ENCODE measurements around the gene ATG2B.
"Not testable (repeated sequence)": the region's sequence is repeated elsewhere in the genome, so short reads cannot be mapped to it uniquely, and the experiment has no call there.

The ATG2B gene

DNA sequence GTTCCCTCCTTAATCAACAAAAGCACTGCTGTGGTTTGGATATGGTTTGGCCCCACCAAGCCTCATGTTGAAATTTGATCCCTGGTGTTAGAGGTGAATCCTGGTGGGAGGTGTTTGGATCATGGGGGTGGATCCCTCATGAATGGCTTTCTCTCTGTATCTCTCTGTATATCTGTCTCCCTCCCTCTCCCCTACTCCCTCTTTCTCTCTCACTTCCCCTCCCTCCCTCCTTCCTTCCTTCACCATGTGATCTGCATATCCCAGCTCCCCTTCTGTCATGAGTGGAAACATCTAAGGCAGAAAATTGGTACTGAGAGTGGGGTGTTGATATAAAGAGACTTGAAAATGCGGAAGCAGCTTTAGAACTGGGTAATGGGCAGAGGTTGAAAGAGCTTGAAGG, 5.4 kb upstream of the ATG2B start:
- DNase-seq, result no peak

DNA sequence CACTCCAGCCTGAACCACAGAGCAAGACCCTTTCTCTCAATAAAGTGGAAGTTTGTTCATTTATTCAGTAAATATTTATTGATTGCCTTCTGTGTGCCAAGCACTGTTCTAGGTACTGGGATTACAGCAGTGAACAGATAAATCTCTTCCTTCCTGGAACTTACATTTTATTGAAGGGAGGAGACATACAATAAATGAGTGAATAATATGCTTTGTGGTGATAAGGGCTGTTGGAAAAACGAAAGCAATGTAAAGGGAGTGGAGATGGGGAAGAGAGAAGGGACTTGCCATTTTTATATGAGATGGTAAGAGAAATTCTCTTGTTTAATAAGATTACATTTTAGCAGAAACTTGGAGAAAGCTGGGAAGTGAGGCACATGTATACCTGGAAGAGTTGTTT, 1.8 kb upstream of the ATG2B start:
- no peak for DNase-seq

DNA sequence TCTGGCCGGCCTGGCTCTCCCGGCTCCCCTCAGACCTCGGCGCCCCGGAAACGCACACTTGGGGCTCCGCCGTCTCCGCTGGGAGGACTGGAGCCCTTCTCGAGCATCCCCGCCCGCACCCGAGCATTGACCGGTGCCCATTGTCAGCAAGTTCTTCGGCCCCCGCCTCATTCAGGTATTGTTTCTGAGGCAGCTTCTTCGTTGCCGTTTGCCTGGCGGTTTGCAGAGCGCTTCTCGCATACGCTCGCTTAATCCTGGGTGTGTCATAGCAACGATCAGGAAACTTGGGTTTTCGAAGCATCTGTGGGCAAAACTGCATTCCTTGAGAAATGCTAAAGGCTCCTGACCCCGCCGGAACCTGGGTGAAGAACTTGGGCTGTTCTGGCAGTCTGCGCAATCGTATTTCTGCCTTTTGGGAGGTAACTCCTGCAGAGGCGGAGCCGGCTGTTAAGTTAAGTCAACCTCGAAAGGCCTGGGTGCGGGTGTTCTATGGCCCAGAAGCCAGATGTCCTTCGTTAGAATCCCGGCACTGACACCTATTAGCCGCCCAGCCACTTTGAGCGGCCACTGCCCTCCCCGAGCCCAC, 703 bp upstream of the ATG2B start:
- DNase-seq, result peak; percentile 44

DNA sequence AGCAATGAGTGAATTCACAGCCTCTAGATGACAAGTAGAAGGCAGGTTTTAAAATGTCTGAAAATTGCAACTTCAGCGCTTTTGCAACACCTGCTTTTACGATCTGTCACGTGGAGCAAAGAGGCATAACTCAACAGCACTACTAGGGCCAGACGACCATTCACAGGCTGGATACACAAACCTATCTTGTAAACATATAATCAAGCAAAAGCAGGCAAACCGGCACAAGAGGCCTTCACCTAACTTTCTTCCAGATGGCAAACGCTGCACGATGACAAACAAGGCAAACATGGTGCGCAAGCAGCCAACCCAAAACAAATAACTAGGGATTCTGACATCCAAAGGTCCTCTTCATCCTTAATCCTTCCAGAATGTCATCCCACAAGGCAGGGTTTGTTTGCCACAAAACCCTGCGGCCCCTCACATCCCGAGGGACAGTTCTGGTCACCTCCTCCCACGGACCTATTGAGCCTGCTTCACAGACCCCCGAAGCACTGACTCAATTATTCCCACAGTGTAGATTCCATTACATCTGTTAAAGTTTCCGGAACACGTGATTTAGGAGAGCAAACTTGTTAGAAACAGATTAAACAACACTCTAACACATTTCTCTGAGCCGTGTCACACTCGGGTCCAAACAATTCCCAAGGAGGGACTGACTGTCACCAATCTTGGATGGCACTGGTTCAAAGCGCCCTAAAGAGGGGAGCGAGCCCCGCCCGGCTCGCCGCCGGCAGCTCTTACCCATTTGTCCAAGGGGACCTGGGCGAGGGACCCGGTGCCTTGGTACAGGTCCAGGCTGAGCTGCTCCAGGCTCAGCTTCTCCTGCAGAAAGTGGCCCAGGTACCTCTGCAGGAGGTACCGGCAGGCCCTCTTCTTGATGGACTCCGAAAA, 823 bp downstream of the ATG2B start:
- DNase-seq, result peak; percentile 83

DNA sequence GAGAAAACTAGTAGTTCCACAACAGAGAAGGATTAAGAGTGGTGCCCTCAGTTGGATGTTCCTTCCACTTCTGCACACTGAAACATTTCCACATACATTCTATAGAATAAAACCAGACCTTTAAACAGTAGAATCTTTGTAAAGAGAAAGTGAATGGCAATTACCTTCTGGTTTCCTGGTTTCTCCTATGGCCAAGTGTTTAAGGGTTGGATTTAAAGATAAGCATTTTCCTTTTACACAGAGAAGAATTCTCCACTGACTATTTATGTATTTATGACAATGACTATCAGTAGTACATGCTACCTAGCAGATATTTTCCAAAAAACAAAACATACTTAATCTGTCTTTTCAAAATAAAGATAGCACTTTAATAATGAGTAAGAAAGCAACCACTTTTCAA, 3.2 kb downstream of the ATG2B start:
- DNase-seq, result no peak

DNA sequence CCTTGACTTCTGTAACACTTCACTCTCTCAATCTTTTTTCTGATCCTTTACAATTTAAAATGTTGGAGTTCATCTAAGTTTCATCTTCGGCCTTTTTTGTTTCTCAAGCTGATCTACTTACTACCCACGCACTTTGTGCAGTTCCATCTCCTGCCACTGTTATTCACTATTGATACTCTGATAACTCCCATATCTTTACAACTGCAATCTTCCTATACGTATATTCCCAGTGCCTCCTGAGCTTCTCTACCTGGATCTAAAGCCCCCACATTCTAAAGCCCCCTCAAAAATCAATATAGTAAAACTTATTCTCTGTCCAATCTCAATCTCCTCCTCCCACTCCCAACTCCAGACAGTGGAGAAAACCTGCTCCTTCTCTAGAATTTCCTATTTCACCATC, 5.9 kb downstream of the ATG2B start:
- DNase-seq, result no peak

DNA sequence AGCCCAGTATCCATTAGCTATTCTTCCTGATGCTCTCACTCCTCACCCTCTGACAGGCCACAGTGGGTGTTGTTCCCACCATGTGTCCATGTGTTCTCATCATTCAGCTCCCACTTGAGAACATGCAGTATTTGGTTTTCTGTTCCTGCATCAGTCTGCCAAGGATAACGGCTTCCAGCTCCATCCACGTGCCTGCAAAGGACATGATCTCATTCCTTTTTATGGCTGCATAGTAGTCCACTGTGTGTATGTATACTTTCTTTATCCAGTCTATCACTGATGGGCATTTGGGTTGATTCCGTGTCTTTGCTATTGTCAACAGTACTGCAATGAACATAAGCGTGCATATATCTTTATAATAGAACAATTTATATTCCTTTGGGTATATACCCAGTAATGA, 8.9 kb downstream of the ATG2B start:
- DNase-seq, result no peak

DNA sequence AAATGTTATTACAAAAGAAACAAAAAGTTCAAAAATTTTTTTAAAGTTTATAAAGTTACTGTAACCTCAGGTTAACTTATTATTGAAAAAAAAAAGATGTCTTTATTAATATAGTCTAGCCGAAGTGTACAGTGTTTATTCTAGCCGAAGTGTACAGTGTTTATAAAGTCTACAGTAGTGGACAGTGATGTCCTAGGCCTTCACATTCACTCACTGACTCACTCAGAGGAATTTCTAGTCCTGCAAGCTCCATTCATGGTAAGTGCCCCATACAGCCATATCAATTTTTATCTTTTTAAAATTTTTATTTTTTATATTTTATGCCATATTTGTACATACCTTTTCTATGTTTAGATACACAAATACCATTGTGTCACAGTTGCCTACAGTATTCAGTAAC, 10.4 kb downstream of the ATG2B start:
- DNase-seq, result no peak

DNA sequence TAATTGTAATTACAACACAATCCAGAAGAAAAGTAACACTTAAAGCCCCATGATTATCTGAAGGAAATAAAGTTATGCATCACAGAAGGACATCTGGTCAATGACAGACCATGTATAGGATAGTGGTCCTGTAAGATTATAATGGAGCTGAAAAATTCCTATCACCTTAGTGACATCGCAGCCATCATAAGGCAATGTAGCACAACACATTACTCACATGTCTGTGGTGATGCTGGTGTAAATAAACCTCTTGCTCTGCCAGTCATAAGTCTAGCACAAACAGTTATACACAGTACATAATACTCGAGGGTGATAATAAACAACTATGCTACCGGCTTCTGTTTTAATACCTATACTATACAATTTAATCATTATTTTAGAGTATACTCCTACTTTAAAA, 11.2 kb downstream of the ATG2B start:
- no peak for DNase-seq

DNA sequence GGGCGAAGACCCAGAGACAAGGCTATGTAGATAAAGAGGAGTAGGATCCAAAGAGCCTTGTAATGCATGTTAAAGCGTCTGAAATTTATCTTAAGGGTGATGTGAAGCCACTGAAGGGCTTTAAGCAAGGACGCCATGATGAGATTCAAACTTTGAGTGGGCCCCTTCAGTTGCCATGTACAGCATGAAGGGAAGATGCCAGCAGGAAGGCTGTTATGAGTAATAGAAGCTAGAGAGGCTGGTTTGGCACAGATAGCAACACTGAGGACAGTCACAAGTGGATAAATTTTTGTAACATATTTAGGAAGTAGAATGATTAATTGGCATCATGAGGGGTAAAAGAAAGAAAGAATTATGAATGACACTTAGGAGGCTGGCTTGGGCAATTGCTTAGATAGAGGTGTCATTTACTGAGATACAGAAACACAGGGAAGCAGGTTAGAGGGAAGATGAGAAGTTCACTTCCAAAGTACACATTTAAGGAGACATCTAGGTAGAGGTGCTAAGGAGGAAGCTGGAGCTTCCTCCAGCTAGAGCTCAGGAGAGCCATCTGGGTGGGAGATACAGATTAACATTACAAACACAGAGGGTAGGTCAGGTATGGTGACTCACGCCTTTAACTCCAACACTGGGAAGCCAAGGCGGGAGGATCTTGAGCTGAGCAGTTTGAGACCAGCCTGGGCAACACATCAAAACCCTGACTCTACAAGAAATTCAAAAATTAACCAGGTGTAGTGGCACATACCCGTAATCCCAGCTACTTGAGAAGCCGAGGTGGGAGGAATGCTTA, 13.7 kb downstream of the ATG2B start:
- no peak for DNase-seq

DNA sequence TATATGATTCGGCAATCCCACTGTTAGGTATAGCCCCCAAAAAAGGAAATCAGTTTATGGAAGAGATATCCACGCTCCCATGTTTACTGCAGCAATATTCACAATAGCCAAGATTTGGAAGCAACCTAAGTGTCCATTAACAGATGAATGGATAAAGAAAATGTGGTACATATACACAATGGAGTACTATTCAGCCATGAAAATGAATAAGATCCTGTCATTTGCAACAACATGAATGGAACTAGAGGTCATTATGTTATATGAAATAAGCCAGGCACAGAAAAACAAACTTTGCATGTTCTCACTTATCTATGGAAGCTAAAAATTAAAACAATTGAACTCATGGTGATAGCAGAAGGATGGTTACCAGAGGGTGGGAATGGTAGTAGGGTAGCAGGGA, 15.2 kb downstream of the ATG2B start:
- DNase-seq, result not testable (repeated sequence)

DNA sequence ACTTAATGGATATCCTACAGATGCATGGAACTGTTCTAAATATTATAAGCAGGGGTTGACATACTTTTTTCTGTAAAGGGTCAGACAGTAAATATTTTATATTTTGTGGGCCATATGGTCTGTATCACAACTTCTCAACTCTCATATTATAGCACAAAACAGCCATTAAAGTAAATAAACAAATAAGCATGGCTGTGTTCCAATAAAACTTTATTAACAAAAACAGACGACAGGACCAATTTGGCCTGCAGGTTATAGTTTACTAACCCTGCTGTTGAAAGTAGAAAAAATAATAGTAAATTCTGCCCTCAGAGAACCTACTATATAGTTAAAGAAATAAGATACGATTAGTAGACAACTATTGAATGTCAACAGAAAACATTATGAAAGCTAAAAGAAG, 17.5 kb downstream of the ATG2B start:
- DNase-seq, result no peak

DNA sequence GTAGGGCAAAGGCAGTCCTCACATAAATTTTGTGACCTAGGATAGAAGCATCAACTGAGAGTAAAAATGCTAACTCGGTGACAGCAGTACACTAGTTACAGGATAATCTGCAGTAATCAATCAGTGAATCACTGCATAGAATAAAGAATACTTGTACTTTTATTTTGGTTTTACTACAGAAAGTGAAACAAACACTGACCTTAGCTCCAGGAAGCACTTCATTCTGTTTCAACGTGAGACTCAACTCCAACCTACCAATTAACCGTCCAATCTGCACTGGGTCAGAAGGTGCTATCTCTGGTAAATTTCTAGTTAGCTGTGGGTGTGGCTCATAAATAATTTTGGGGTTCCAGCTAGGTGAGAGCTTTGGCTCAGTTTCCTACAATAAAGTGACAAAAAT, 21.8 kb downstream of the ATG2B start:
- no peak for DNase-seq

DNA sequence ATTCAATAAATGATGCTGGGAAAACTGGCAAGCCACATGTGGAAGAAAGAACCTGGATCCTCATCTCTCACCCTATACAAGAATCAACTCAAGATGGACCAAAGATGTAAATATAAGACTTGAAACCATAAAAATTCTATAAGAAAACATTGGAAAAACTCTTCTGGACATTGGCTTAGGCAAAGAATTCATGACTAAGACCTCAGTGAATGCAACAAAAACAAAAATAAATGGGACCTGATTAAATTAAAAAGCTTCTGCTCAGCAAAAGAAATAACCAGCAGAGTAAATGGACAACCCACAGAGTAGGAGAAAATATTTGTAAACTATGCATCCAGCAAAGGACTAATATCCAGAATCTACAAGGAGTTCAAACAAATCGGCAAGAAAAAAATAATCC, 24.6 kb downstream of the ATG2B start:
- DNase-seq, result no peak

DNA sequence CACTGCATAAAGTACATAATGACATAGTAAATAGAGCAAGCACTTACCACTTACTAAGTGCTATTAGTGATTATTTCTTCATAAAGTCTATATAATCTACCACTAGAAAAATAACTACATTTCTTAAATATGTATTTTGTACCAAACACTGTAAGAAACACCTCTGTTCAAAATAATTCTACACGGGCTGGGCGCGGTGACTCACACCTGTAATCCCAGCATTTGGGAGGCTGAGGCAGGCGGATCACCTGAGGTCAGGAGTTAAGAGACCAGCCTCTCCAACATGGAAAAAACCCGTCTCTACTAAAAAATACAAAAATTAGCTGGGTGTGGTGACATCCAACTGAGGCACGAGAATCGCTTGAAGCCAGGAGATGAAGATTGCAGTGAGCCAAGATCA, 38.9 kb downstream of the ATG2B start:
- no peak for DNase-seq

DNA sequence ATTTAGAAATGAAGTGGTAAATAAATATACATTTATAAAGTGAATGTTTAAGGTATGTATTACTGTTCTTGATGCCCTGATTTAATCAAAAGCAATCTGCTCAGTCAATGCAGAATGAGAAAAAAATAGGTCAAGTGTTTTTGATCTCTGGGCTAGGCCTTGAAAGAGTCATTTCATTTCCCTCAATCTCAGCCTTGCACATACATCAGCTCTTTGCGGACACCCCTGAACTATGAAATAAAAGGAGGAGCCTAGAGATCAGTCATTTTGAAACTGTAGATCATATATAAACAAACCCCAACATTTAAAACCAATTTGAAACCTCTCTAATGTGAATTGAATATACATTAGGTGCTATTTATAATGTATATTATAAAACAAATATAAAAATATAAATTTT, 42.5 kb downstream of the ATG2B start:
- DNase-seq, result peak; percentile 9

DNA sequence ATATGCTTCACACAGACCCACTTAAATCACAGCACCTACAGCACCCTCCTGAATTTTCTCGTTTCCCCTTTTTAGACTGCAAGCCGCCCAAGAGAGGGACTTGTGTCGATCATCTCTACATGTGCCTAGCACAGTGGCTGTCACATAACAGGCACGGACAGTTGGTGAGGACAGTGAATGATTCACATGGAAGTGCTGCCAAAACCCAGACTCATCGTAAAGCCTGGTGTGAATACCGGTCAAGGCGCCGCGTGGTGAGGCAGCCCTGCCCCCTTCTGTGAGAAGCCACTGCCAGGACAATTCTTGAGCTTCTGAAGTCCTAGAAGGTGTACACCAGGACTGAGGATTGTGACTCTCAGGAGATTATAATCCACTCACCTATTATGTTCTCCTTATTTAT, 44.3 kb downstream of the ATG2B start:
- no peak for DNase-seq

DNA sequence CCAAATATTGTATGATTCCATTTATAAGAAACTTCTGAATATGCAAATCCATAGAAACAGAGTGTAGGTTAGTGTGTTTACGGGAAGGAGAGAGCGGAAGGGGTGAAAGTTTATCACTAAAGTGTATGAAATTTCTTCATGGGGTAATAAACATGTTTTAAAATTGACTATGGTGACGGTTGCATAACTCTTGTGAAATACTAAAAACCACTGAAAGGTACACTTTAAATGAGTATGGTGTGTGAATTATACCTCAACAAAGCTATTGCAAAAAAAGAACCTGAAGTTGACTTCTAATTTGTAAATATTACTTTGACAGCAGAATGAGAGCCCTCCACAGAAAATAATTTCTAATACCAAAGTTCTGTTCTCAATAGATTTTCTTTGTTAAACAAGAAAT, 47.1 kb downstream of the ATG2B start:
- no peak for DNase-seq

DNA sequence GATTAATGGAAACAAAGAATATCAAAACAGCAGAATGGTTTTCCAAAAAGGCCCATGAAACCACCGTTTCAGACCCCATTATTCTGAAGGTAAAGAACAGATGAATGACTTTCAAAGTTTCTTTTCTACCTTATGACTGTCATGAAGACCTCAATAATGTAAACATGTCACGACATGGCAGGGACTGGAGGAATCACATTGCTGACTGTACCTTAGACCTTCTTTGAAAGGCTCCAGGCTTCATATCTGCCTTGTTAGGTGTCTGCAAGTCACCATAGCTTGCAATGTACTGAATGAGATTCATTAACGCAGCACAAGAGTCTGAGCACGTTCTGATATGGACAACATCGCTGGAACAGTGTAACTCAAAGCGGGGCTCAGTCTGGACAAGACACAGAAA, 52.2 kb downstream of the ATG2B start:
- no peak for DNase-seq

DNA sequence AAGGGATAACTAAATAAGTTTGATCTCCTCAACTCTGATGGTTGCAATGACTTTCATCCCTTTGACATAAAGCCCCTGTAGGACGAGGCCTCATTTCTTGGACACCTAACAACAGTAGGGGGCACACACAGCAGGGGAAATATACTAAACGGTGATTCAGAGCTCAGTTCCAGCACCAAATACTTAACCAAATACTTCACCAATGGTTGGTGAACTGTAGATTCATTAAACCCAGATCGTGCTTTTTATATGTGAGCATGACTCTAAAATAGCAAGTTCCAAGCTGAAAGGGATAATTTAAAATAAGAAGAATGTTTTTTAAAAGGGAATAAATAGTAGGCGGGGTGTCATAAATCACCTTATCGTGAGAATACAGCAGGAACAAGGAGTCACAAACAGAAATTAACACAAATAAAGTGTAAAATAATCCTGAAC, 53.2 kb downstream of the ATG2B start:
- no peak for DNase-seq

DNA sequence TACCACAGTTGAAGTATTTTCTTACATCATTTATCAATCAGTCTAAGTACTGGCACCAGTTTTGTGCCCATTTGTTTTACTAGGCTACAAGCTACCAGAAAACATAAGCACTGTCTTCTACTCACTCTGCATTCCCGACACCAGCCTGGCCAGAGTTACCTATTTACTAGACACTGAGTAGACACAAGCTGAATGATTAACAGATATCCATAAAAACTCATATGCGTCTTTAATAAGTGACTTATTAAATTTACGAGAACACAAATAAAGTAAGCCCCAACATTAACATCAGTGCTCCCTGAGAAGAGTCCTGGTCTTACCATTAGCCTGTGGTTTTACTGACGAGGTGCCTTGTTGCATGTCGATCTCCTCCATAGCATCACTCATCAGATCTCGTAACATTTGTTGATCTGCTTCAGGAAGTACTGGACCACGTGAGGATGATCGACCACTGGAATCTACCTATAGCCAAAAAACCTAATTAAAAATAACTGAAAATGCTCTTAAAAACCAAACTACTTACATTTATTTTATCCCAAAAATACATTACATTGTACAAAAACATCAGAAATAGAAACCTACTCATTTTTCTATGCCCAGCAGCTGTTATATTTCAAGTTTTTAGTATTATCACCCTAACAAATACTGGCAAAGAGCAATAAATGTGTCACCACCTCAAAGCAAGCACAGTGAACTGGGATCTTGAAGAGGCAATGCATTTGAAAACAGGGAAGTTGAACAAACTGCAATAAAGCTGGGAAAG, 53.8 kb downstream of the ATG2B start:
- DNase-seq, result no peak

DNA sequence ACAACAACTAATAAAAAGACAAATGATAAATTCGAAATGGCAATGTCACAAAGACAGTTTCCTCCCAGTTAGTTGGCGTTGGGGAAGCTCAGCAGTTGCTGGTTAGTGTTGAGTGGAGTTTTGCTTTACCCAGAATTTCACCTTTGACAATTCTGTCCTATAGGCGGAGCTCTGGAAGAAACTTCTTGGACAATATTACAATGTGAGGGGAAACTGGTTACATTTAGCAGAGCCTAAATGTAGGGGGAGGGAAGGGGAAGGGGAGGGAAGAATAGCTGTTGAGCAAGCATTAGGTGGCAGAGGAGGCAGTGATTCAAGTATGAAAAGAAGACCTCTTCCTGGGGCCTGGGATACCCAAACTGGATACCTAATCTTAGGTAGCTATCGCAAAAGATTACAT, 55.7 kb downstream of the ATG2B start:
- no peak for DNase-seq

DNA sequence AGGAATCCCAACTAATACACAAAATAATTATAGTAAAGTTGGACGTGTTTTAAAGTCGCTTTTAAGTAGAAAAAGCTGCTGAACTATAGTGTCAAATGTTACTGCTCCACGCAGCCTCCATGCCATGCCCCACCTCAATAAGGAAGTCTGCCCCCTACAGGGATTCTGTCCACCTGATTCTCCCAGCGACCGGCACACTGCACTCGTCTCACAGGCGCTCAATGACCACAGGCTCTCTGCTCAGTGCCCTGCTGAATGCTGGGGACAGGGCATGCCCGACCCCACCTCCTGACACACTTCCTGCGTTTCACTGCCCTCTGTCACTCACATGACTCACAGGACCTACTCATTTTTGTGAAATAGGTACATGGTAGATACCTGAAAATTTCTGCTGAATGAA, 58.2 kb downstream of the ATG2B start:
- DNase-seq, result no peak
